LoVo (cell line): Measurements from ENCODE around the gene OSBPL5.

Experiments used
- DNase-seq: peaks from one replicate; pipeline ENCODE4 v3.0.0-alpha.2; 2016; ENCODE audit warnings: low spot score

Gene OSBPL5

GRCh38 chr11:3051196-3052108, 113.7 kb downstream of the OSBPL5 start:
- DNase-seq = no peak

DNA sequence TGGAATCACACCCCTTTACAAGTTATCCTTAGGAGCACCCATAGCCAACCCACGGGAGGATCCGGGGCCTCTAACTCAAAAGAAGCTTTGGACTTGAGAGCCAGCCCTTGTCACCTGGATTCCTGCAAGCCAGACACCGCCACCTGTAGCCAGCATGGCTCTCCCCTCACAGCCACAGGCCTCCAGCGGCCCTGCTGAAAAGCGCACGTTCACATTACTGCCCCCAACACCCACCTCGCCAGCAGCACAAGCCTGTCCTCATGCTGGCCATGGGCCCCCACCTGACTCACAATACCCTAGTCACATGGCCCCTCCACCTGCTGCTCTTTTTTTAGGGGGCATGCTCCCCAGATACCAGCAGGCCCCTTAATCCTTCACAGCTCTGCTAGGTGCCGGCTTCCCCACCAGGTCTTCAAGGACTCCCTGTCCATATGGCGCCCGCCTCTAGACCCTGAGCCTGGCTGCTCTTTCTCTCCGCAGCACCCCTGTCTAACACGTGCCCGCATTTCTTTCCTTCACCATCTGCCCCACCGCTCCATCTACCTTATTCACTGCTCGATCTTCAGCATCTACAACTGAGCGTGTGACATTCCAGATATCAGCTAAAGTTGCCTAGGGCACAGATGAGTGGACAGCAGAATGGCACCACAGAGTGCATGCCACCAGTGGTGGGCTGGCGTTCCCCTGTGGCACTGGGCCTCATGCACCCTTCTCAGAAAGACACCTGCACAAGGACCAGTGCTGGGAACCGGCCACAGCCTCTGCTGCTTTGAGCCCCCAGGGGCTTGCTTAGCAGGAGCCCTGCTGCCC, 114.5 kb downstream of the OSBPL5 start:
- DNase-seq = no peak

DNA sequence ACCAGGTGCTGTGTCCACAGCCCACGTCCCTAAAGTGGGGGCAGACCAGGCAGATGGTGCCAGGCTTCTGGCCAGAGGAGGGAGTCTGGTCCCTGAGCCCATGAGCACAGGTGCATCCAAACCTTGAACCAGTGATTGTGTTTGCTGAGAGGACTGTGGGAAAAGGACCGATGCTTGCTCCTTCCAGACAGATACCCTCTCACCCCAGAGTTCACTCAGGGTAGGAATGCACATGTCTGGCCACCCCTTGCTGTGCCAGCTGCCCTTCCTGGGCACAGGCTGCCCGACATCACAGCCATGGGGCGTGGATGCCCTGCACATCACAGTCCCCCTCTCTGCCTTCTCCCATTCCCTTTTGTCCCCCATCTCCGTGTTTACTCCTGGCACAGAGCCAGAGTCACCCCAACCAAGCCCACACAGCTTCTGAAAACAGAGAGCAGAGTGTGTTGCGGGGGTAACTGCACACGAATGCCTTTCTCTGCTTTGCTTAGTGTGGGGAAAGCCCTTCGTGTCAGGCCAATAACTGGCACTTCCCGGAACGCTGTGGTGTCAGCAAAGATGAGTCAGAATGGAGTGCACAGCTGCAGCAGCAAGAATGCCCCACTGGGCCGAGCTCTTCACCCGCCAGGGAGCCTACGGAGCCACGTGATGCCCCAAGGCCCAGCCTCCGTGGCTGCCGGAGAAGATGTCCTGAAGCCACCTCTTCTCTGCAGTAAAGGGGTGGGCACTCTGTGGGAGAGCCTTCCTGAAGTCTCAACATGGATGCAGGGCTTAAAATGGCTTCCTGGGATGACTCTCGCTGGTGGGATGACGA, 115.5 kb downstream of the OSBPL5 start:
- DNase-seq = peak; percentile 25

GRCh38 chr11:3047637-3048036, 117.5 kb downstream of the OSBPL5 start:
- no peak for DNase-seq

- DNase-seq = no peak
Observed at GRCh38 chr11:3046641-3047040, 118.5 kb downstream of the OSBPL5 start.

DNA sequence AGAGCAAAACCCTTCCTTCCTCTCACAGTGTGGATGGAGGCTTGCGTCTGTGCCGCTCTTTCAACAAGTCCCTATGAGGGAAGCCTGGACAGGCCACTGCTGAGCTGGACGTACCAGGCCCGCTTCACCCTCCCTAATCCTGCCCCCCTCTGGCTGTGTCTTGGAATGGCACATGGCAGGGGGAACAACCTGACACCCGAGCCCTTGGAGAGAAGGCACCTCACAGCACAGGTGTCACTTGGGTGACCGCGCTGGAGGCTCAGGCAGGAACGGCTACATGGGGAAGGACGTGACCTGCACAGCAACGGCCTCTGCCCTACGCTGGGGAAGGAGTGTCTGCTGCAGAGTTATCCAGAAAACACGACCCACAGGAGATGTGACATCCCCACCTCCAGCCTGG, 118.9 kb downstream of the OSBPL5 start:
- DNase-seq = no peak

DNA sequence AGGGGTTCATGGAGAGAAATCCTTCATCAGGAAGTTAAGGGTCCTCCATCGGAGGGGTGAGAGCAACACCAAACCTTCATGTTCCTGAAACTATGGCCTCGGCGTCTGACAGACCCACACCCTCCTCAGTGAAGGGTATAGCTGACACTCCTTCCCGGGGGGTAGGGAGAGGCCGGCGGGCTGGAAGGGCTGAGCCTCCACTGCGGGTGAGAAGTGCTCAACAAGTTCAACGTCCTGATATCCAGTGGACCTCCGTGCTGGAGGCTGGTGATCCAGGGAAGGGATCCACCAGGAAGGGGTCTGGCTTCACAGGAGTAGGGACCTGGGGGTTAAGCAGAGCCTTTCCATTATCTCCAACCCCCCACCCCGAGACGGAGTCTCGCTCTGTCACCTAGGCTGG, 120.2 kb downstream of the OSBPL5 start:
- DNase-seq = no peak

GRCh38 chr11:3044004-3044403, 121.1 kb downstream of the OSBPL5 start:
- DNase-seq = no peak

DNA sequence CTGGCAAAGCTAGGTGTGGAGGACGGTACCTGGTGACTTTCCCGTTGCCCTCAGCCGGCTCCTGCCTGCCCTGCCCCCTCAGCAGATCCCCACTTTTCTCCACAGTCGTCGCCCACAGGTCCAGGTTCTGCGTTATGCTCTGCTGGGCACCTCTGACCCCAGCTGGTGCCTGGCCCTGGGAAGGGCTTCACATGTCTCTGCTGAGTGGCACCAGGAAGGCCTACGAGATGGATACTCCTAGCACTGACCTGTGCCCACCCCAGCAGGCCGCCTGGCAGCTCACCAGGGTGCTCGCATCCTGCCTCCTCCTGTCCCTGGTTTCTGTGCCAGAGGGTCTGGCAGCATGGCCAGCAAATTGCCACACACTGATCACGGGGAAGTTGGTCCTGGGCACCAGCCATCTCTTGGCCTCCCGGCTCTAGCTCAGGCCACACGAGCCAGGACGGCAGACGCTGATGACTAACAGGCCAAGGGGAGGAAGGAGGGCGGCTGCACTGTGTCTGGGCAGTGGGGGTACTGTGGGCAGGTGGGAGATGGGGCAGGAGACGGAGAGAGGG, 121.7 kb downstream of the OSBPL5 start:
- no peak for DNase-seq

GRCh38 chr11:3042496-3043314, 122.4 kb downstream of the OSBPL5 start:
- DNase-seq = no peak

DNA sequence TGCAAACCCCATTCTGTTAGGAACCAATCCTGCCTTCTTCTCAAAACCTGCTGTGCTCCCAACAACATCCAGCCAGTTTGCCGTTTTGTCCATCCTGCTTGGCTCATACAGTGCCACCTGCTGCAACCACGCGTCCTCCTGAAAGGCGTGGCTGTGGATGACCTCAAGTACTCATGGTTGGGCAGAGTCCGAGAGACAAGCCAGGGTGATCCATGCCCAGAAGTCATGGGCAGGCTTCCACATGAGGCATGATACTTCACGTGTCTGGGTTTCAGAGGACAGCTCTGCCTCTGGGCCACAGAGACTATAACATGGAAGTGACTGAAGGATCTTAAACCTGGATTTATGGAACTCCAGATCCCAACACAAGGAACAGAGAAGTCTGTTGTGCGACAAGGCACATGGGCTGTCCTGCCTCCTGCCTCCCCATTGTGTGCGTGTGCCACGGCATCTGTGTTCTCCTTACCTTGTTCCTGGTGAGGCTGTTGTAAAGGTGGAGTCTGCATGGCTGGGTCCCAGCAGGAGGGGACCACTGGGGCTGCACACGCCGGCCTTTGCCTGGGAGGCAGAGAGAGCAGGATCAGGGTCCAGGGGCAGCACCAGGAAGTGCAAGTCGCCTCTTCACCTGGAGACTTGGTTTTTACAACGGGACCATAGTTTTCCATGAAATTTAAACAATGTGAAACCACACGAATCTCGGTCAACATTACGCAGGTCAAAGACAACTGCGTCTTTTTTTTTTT, 123.2 kb downstream of the OSBPL5 start:
- DNase-seq = no peak

DNA sequence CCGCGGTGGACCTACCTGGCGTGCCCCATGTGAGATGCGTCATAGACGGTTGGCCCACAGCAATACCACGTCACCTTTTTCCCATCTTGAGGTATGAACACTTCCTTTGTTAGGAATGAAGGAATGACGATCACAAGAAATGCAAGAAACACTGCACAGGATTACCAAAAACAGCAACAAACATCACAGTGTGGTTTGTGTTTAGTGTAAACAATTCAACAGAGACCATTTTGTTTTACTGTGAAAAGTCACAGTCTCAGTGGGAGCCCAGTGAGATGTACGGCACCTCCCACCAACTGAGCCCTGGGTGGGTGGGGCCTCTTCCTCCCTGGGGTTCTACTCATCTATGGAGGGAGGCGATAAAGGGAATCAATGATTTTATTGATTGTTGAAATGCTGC, 124.2 kb downstream of the OSBPL5 start:
- DNase-seq = no peak

DNA sequence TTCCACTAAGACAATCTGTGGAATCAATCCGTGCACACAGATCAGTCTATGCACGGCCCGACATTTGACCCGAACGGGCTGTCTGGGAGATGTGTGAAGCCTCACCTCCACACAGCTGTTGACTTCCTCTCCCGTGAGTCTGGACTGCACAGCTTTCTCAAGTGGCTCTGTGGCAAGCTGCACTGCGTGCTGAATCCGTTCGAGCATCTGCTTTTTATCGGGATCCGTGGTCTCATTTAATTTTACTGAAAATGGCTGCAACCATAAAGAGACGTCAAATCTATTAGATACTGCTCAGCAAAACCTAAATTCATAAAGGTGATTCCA, 127.2 kb downstream of the OSBPL5 start:
- DNase-seq = no peak
